ENCODE results near the gene RALGAPA2.

GRCh38 chr20:20417876-20418676, 294.4 kb downstream of the RALGAPA2 start:
- TF ChIP-seq, protein P1, sequence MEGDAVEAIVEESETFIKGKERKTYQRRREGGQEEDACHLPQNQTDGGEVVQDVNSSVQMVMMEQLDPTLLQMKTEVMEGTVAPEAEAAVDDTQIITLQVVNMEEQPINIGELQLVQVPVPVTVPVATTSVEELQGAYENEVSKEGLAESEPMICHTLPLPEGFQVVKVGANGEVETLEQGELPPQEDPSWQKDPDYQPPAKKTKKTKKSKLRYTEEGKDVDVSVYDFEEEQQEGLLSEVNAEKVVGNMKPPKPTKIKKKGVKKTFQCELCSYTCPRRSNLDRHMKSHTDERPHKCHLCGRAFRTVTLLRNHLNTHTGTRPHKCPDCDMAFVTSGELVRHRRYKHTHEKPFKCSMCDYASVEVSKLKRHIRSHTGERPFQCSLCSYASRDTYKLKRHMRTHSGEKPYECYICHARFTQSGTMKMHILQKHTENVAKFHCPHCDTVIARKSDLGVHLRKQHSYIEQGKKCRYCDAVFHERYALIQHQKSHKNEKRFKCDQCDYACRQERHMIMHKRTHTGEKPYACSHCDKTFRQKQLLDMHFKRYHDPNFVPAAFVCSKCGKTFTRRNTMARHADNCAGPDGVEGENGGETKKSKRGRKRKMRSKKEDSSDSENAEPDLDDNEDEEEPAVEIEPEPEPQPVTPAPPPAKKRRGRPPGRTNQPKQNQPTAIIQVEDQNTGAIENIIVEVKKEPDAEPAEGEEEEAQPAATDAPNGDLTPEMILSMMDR (IDR thresholded peaks at IDR 0.05) = no peak
- TF ChIP-seq POLR2A (IDR thresholded peaks at IDR 0.05) = no peak
